Right lobe of liver (tissue), 4 donors: ENCODE measurements around the gene DDX10.

Experiments used
- CTCF ChIP-seq, 4 donors: fragments of 200-600 bp in 3 of 4; fragments of 450-650 bp in 1 of 4; IDR thresholded peaks; one replicate each; pipeline versions ENCODE4 v1.5.1 to v1.8.0; 2016 to 2022; ENCODE audit warnings: antibody characterized with exemption in 4 of 4, mild to moderate bottlenecking in 2 of 4
- POLR2A ChIP-seq: fragments of 450-650 bp; IDR thresholded peaks from one replicate; pipeline ENCODE4 v1.6.1; 2017; ENCODE audit warnings: antibody characterized with exemption, mild to moderate bottlenecking
- donor health status: DM: no; HTN: no; CAD: no.
- donor health status: DM: no; HTN: no; CAD: no.
- donor health status: DM: no; HTN: yes; CAD: no.

- TF ChIP-seq CTCF (IDR thresholded peaks at IDR 0.05) (no peak), POLR2A (no peak)
Measured at GRCh38 chr11:108984523-108984922, 319.7 kb downstream of the DDX10 start.
